Epithelial cell of esophagus (primary cell): ENCODE results near the gene ACSL3.

Source experiments
- DNase-seq: peaks from one replicate; pipeline ENCODE4 v3.0.0; 2010; ENCODE audit warnings: low read depth
- H3K4me3 ChIP-seq: 2 replicates; pipeline ENCODE4 v1.5.1; 2011; ENCODE audit warnings: mild to moderate bottlenecking, low read length, control low read depth
- CTCF ChIP-seq: IDR thresholded peaks from 2 replicates; pipeline ENCODE4 v1.5.1; 2011; ENCODE audit warnings: low read depth, mild to moderate bottlenecking, low read length, control low read depth, inconsistent platforms; ENCODE audit not compliant: insufficient read depth; ENCODE audit errors: missing control alignments

The ACSL3 gene

GRCh38 chr2:222973733-222974132, 112.9 kb downstream of the ACSL3 start:
- H3K4me3 ChIP-seq = no peak overlapping the region
- no peak for TF ChIP-seq CTCF
- DNase-seq = no peak

- peak; percentile 67 for DNase-seq
- H3K4me3 ChIP-seq = no peak overlapping the region
- TF ChIP-seq CTCF = no peak
These were observed 115.8 kb downstream of the ACSL3 start for GRCh38 chr2:222976521-222977061.

GRCh38 chr2:222977121-222977520, 116.3 kb downstream of the ACSL3 start:
- no peak for TF ChIP-seq CTCF
- H3K4me3 ChIP-seq = no peak overlapping the region
- DNase-seq = no peak

- no peak for DNase-seq
- H3K4me3 ChIP-seq = no peak overlapping the region
- TF ChIP-seq CTCF = no peak
These were observed 118.0 kb downstream of the ACSL3 start for GRCh38 chr2:222978850-222979249.

DNA sequence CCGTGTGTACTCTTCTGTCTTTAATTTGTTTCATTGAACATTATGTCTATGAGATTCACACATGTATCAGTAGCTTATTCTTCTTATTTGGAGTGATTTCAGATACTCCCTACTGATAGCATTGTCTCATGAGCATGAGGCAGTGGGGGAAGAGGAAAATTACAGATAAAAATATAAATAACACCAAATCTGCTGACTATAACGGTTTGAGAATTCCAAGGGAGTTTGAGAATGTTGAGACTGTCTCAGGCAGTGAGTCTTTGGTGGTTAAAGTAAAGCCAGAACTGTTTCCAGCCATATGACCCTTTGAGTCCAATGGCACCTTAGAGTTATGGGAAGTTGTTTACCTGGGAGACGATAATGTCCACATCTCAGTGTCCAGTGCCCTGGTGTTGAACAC, 118.6 kb downstream of the ACSL3 start:
- TF ChIP-seq CTCF = no peak
- no peak for DNase-seq
- no peak overlapping the region for H3K4me3 ChIP-seq

DNA sequence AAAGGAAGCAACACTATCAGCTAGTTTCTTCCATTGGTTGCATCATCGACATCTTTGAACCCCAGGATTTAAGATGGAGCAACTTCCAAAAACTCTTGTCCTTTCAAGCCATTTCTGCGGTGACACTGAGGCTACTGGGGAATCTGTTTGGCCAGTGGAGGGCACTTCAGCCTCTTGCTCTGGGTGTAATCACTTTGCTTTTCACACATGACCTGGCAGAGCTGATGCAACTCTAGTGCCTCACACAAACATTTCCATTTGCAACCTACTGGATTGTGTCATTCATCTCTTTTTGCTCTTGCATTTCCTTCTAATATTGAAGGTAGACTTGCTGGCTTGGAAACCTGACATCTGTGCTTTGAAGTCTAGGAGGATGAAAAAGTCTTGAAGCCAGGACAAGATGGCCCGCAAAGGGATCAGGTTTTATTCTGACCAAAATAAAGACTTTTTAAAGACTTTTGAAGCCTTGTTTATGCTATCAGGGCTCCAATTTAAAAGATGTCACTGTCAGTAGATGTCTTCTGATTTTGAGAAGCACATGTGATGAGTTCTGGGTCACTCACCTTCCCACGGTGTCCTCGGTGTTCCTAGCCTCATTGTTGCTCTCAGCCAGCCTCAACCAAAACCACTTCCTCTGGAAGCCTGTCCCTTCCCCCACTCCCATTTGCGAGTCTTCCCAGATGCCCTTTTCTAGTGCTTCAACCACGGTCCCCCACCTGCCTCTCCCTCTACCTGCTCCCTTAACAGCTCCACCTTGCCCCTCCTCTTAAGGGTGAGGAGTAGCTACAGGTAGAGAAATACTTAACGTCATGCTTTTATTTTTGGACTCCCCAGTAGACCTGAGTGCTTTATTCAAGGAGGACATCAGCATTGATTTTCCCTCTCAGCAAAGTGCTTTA, 121.4 kb downstream of the ACSL3 start:
- TF ChIP-seq CTCF = peak; percentile 48
- no peak overlapping the region for H3K4me3 ChIP-seq
- peak; percentile 82 for DNase-seq

DNA sequence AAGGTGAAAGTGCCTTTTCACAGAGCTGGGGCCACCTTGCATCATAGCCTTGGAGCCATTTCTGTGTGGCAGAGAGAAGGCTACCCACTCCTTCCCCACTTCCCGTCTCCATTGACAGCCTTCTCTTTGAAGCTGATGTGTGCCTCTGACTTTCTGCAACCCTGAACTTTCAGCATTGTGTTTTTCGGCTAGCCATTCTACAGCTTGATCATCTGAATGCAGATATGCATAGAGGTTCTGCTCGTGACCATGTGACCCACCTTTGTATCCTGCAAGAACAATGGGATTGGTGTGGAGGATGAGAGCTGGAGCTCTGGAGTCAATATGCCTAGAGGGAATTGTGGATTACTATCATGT, 122.1 kb downstream of the ACSL3 start:
- no peak for DNase-seq
- TF ChIP-seq CTCF = no peak
- H3K4me3 ChIP-seq = no peak overlapping the region
